ENCODE data around the gene ADAMTS9. TPM values are rescaled to one million over a fixed set of nuclear protein-coding genes. Genes with fewer than 3 reads are reported as not detected.

Gene ADAMTS9
- total and polyA plus RNA-seq, 2 donors (not counting 3 experiments of a cell fraction or from before 2014, with no cell fraction given): 6.5 to 23.9 TPM

DNA sequence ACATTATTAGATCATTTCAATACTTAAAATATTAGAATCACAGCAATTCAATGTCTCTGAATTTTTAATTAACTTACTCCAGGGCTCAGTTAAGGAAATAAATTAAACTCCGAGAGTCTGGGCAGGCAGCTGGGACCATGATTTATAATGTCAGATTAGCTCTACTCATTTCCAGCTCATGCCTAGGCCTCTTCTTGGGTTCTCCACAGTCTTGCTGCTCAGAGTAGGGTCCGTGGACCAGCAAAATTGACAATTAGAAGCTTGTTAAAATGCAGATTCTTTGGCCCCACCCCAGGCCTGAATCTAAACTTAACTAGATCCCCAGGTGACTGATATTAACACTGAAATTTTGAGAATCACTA, 28.2 kb downstream of the ADAMTS9 start:
- TF ChIP-seq MYC (IDR thresholded peaks at IDR 0.05; ENCODE audit: low read depth, low read length) (no peak), POLR2A (IDR thresholded peaks at IDR 0.05; ENCODE audit: low read depth, low read length) (no peak), POLR2AphosphoS5 (IDR thresholded peaks at IDR 0.05; ENCODE audit: insufficient read depth, low read depth, low read length) (no peak), JUN (IDR thresholded peaks at IDR 0.05; ENCODE audit: borderline replicate concordance, insufficient read depth, insufficient read length, low read depth) (no peak), EZH2 (IDR thresholded peaks at IDR 0.05; ENCODE audit: borderline replicate concordance, low read depth, low read length, severe bottlenecking) (no peak), GATA2 (IDR thresholded peaks at IDR 0.05; ENCODE audit: insufficient read depth, insufficient read length, low read depth, low read length) (no peak), FOS (IDR thresholded peaks at IDR 0.05; ENCODE audit: borderline replicate concordance, insufficient read depth, low read length) (no peak)
- TF ChIP-seq, protein P1, sequence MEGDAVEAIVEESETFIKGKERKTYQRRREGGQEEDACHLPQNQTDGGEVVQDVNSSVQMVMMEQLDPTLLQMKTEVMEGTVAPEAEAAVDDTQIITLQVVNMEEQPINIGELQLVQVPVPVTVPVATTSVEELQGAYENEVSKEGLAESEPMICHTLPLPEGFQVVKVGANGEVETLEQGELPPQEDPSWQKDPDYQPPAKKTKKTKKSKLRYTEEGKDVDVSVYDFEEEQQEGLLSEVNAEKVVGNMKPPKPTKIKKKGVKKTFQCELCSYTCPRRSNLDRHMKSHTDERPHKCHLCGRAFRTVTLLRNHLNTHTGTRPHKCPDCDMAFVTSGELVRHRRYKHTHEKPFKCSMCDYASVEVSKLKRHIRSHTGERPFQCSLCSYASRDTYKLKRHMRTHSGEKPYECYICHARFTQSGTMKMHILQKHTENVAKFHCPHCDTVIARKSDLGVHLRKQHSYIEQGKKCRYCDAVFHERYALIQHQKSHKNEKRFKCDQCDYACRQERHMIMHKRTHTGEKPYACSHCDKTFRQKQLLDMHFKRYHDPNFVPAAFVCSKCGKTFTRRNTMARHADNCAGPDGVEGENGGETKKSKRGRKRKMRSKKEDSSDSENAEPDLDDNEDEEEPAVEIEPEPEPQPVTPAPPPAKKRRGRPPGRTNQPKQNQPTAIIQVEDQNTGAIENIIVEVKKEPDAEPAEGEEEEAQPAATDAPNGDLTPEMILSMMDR (IDR thresholded peaks at IDR 0.05; ENCODE audit: extremely low read depth in 1 of 2, insufficient read depth in 1 of 2, low read depth in 1 of 2, low read length in 2 of 2): no peak
- TF ChIP-seq, protein P2, sequence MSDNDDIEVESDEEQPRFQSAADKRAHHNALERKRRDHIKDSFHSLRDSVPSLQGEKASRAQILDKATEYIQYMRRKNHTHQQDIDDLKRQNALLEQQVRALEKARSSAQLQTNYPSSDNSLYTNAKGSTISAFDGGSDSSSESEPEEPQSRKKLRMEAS (IDR thresholded peaks at IDR 0.05; ENCODE audit: insufficient read depth, insufficient read length): no peak
- dilution Hi-C loops (cut with MboI; ENCODE audit: extremely low pct_ligation_motif_present, low sequenced_read_pairs): no loop called here
- H3K9me1 ChIP-seq (replicated peaks; ENCODE audit: control insufficient read depth, extremely low read depth, insufficient read depth, low read length): no peaks in the 10 kb centered on the region
- BruUV-seq (replicated peaks): no TSS peak
- DNase-seq (ENCODE audit: low read depth, low spot score): no peak
- POLR2A ChIA-PET: interaction anchor here (0.7 kb wide), 1 partner anchor 99 kb away, joined by 5 read pairs; no protein-coding TSS in a partner anchor
- no peak overlapping the region for H3K27ac ChIP-seq (ENCODE audit: insufficient read depth, low read depth, low read length)
- no peak overlapping the region for H2AFZ ChIP-seq (ENCODE audit: low read depth, low read length)
- intact Hi-C loops (cut with micrococcal nuclease): no loop called here
- peaks cover 6% of the 10 kb centered on the region for H3K79me2 ChIP-seq (ENCODE audit: control insufficient read depth, insufficient read depth, low read length)
- H3K4me3 ChIP-seq (replicated peaks in 1 of 3; ENCODE audit: insufficient read depth in 1 of 3, low read depth in 1 of 3, low read length in 3 of 3): no peak overlapping the region
- H3K4me1 ChIP-seq (ENCODE audit: control insufficient read depth, extremely low read depth, insufficient read depth, low read length): no peaks in the 10 kb centered on the region
- CTCF ChIA-PET: no interaction called here
- H3K4me2 ChIP-seq (ENCODE audit: insufficient read depth, low read length): no peak overlapping the region
- H3K9me3 ChIP-seq (replicated peaks; ENCODE audit: control insufficient read depth, insufficient read depth, low read length): no peaks in the 10 kb centered on the region
- no peaks in the 10 kb centered on the region for H4K20me1 ChIP-seq (replicated peaks; ENCODE audit: control insufficient read depth, extremely low read depth, insufficient read depth, low read length)
- no peaks in the 10 kb centered on the region for H3K36me3 ChIP-seq (ENCODE audit: control insufficient read depth in 2 of 2, extremely low read depth in 1 of 2, insufficient read depth in 2 of 2, low read length in 2 of 2)
- H3K27me3 ChIP-seq (ENCODE audit: control insufficient read depth in 2 of 2, insufficient read depth in 2 of 2, low read length in 2 of 2): no peaks in the 10 kb centered on the region
- no peak overlapping the region for H3K9ac ChIP-seq (replicated peaks; ENCODE audit: extremely low read depth, insufficient read depth, low read length)
- FAIRE-seq: no peak
